Stimulated activated CD4-positive, alpha-beta T cell treated with anti-CD3 and anti-CD28 coated beads, Interleukin-1b, Interleukin-23, amount 100 ng/mL, for 48 hours (primary cell): ENCODE measurements around the gene PRSS53.

Source experiments
- DNase-seq: peaks from one replicate; pipeline ENCODE4 v3.0.0-alpha.2; 2020

Gene PRSS53

DNA sequence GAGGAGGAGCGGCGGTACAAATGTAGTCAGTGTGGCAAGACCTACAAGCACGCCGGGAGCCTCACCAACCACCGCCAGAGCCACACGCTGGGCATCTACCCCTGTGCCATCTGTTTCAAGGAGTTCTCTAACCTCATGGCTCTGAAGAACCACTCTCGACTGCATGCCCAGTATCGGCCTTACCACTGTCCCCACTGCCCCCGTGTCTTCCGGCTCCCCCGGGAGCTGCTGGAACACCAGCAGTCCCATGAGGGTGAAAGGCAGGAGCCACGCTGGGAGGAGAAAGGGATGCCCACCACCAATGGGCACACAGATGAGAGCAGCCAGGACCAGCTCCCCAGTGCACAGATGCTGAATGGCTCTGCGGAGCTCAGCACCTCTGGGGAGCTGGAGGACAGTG is 11.7 kb downstream of the PRSS53 start:
- no peak for DNase-seq

DNA sequence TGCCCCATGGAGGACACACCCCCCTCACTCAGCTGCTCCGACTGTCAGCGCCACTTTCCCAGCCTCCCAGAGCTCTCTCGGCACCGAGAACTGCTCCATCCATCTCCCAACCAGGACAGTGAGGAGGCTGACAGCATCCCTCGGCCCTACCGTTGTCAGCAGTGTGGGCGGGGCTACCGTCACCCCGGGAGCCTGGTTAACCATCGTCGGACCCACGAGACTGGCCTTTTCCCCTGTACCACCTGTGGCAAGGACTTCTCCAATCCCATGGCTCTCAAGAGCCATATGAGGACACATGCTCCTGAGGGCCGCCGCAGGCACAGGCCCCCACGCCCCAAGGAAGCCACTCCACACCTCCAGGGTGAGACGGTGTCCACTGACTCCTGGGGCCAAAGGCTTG is 12.4 kb downstream of the PRSS53 start:
- no peak for DNase-seq

DNA sequence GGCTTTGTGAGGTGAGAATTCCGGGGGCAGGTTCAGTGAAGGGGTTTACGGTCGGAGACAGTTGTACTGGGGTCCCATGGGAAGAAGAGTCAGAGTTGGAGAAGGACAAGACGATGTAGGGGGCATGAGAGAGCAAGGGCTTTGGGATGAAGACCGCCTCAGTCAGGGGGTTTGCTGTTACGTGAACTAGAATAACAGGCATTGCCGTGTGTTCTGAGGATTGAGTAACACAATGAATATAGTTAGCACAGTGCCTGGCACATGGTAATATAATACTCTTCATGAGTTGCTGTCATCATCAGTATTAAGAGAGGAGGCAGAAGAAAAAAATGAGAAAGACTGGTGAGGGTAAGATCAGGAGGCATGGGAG is 13.9 kb downstream of the PRSS53 start:
- no peak for DNase-seq

DNA sequence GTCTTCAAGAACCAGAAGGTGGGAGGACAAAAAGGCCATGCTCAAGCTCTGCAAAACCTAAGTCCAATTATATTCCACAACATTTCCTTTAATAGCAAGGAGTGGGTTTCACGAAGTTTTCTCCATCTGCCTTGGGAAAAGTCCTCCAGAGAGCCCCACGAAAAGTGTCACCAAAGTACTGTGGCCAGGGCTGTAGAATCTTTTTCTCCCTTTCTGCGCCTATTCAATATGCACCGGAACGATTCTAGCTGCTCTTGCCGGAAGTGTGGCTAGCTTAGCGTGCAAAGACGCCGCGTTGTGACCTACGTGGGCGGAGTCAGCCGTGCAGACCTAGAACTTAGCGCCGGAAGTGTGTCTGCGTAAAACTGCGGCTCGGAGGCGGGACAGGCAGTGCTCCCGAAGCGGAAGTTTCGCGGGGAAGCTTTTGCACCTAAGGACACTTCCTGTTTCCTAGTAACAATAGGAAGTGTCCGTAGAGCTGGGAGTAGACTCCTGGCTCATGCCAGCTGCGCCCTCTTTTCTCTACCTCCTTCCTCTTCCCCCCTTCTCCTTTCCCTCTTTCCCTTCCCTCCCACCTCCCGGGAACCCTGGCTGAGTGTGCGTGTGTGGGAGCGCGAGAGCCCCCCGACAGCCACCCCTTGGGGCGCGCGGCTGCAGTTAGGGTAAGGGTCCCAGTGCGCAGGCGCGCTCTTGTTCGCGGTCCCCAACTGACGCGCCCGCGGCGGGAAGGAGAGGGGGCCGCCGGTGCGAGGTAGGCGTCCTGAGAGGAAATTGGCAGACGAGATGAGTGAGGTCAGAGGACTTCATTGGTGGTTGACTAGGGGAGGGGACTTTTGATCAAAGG is 14.6 kb downstream of the PRSS53 start, which contains the start of the genes ZNF646 and ZNF668:
TSS of gene ZNF646 (plus strand) at position 453 of the 844 bp plus-strand sequence. CDS start 1,903 bp downstream, outside the sequence.
TSS of gene ZNF668 (minus strand) at position 271 of the 844 bp plus-strand sequence. CDS start 9,781 bp downstream, outside the sequence.
- peak; percentile 99 for DNase-seq

DNA sequence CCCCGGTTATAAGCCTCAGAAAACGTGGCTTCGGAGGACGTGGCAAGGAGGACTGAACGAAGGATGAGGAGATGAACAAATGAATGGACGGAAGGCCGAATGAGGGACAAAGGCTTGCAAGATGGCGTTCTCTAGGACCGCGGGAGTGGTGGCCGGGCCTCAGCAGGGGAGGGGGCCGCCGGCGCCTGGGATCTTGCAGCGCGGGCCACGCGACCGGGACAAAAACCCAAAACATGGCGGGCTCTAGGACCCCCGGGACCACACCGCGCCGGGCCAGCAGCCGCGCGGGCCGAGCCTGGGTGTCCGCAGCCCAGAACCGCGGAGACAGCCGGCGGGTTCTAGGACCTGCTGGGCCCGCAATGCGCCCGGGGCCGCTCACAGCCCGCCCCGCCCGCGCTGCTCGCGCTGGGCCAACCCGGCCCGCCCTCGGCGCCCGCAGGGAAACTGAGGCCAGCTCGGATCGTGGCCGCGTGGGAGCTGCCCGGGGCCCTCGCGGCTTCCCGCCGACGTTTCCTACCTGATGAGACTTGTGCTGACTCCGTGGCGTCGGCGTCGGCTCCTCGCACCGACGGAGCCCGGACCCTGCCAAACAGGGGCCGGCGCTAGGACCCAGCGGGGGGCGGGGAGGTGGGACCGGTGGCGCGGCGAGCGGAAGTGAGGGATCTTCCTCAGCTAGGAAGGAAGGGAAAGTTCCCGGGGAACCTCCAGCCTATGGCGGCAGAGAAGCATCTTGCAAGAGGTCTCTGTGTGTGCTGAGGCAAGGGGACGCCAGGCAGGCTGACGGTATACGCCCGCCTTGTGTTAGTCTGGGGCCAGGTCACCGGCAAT is 15.4 kb downstream of the PRSS53 start:
- DNase-seq = peak; percentile 89

DNA sequence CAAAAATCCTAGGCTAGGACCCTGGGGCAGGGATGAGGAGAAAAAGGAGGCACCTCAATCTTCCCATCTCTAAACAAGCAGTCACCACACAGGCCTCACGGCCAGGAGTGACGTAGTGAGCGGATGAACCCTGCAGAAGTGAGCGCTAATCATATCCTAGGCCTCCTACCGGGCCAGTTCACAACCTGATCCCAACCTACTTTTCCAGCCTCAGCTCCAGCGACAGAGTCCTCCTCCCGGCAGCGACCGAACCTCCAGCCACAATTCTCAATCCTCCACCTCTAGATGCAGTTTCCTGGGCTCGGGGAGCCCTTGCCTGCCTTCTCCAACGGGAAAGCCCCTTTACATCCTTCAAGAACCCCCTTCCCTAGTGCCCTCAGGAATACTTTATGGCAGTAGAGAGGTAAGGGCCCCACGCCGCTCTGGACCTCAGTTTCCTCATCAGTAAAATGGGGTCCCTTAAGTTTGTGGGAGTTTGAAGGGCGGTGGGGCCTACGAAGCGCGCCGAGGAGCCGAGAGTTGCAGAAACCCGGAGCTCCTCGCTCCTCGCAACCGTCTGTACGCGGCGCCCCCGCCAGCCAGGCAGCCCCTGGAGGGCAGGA is 16.1 kb downstream of the PRSS53 start:
- DNase-seq = peak; percentile 37

DNA sequence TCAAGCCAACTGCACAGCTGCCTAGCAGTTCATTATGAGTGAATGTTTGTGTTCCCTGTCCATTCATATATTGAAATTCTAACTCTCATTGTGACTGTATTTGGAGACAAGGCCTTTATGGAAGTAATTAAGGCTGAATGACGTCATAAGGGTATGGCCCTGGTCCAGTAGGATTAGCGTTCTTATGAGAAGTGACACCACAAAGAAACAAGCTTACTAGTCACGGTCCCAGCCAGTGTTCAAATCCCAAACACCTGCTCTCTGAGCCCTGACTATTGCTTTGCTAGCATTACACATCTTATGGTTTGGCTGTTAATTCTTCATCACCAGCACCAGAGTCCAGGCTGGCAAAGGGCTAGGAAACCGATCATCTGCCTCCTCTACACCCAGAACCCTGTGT is 16.9 kb downstream of the PRSS53 start:
- no peak for DNase-seq

DNA sequence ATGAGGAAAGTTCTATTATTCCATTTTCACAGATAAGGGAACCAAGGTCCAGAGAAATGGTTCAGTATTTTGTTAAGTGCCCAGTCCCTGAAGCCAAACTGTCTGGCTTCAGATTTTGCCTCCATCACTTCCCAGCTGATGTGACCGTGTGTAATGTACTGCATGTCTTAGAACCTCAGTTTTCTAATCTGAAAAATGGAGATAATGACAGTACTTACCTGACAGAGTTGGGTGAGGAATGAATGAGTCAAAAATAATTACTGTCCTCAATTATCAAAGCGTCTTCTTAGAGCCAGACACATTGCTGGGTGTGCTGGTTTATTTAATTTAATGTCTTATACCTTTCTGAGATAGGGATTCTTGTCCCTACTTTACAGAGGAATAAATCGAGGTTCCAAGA is 21.4 kb downstream of the PRSS53 start:
- no peak for DNase-seq

DNA sequence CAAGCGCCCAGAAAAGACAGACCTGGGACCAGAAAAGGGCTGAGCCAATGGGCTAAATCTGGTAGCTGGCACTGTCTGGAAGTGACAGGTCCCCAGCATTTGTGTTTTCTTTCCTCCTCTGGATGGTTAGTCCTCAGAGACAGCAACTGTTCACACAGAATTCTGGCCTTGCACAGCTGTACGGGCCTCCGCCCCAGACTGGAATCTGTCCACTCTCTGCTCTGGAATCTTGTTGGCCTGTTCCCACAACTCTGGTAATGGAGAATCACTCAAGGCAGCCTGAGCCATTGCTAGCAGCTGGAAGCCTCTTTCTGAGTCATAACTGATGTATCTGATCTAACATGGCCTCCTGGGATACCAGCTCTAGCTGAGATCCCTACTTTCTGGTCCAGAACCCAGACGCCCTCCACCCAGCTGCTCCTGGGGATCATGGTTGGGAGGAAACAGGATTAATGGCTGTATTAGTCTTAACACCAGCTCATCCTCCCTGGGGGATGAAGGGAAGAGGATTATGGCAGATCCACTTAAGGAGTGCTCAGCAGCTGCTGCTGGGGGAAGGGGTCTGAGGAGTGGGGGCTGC is 23.8 kb downstream of the PRSS53 start:
- DNase-seq = no peak

DNA sequence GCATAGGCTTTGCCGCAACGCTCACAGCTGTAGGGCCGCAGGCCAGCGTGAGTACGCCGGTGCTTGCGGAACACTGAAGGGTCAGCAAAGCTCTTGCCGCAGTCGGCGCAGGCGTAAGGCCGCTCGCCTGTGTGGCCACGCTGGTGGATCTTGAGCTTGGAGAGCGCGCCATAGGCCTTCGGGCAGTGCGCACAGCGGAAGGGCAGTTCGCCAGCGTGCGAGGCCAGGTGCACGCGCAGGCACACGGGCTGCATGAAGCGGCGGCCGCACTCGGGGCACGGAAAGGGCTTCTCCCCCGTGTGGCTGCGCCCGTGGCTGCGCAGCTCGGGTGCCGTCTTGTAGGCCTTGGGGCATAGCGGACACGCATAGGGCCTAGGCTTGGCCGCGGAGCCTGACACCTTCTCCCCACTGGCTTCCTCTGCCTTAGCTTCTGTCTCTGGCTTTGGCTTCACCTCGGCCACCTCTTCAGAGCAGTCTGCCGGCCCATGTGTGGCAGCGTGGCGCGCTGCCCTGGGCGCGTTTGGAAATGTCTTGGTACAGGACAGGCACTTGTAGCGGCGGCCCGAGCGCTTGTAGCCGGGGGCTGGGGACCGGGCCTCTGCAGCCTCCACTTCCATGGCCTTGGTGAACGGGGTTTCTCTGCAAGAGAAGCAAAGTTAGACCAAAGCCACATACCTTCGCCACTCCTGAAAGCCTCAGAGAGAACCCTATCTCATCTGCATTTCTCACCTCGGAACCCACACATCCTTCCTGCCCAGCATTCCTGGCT is 24.7 kb downstream of the PRSS53 start:
- no peak for DNase-seq

DNA sequence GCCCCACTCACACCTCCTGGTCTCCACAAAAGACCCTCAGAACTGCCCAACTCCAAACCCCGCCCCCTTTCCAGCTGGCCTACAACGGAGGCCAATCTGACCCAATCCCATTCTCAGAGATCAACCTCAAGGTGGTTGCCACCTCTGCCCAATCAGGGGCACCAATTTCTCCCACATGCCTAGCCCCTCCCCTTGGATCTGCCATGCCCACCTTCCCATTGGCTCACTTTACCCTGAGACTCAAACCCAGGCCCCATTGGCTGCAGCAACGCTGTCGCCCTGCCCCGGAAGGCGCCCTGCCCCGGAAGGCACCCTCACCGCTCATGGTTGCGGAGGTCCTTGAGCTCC is 25.3 kb downstream of the PRSS53 start:
- DNase-seq = no peak

DNA sequence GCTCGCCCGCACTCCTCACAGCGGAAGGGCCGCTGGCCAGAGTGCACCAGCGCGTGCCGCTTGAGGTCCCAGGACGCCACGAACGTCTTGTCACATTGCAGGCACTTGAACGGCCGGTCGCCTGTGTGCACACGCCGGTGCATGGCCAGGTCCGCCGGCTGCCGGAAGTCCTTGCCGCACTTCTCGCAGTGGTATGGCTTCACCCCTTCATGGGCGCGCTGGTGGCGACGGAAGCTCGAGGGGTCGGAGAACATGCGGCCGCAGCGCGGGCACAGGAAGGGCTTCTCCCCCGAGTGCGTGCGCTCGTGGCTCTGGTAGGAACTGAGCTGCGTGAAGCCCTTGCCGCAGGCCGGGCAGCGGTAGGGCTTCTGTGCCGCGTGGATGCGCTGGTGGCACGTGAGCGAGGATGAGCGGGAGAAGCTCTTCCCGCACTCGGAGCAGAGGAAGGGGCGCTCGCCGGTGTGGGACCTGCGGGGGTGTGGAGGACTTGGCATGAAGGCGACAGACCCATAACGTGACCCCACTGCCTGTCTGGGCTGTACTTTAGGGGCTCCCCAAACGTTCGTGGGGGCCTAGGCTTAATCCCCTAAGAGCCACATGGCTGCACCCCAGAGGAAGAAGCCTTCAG is 26.8 kb downstream of the PRSS53 start:
- no peak for DNase-seq

DNA sequence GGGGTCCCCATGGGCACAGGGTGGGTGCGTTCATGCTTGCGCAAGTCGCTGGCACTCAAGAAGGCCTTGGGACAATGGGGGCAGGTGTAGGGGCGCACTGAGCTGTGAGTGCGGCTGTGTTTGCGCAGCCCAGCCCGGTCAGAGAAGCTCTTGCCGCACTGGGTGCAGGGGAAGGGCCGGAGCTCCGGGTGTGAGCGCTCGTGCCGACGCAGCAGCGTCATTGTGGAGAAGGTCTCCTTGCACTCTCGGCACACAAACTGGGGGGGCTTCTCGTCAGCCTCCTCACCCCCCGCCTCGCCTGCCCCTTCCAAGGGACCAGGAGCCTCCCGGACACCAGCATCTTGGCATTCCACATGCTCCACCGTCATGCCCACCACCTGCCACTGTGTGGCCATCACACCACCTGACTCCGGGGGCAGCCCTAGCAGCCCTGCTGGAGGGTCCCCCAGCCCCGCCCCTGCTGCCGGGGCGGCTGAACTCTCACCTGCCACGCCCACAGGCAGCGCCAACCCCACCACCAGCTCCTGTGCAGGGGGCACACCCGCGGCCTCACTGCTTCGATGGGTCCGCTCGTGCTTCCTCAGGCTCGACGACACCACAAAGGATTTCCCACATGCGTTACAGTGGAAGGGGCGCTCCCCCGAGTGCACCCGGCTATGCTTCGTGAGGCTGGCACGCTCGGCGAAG is 27.5 kb downstream of the PRSS53 start:
- no peak for DNase-seq

DNA sequence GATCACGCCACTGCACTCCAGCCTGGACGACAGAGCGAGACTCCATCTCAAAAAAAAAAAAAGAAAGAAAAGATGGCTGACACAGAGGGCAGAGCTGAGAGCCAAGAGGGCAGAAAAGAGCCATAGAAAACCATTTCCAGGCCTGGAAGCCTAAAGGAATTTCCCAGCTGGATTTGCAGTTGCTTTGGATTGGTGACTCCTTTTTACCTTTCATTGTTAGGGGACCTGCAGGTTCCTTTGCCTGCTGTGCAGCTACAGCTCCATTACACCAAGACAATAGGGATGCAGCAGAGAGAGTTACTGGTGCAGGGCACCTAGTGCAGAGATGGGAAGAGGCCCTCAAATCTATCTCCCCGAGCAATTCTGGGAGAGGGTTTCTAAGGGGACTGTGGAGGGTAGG is 33.1 kb downstream of the PRSS53 start:
- no peak for DNase-seq

DNA sequence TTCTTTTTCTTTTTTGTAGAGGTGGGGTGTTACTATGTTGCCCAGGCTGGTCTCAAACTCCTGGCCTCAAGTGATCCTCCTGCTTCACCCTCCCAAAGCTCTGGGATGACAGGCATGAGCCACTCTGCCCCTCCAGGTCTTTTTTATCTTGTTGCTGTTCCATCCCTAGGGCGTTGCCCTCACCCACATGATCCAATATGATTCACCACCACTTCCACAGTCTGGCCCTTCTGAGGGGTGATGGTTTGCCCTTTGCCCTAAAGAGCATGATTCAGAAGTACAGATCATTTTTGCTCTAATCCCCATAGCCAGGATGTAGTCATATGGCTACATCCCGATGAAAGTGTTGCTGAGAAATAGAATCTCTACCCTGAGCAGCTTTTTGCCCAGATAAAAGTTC is 36.6 kb downstream of the PRSS53 start:
- DNase-seq = peak; percentile 33

DNA sequence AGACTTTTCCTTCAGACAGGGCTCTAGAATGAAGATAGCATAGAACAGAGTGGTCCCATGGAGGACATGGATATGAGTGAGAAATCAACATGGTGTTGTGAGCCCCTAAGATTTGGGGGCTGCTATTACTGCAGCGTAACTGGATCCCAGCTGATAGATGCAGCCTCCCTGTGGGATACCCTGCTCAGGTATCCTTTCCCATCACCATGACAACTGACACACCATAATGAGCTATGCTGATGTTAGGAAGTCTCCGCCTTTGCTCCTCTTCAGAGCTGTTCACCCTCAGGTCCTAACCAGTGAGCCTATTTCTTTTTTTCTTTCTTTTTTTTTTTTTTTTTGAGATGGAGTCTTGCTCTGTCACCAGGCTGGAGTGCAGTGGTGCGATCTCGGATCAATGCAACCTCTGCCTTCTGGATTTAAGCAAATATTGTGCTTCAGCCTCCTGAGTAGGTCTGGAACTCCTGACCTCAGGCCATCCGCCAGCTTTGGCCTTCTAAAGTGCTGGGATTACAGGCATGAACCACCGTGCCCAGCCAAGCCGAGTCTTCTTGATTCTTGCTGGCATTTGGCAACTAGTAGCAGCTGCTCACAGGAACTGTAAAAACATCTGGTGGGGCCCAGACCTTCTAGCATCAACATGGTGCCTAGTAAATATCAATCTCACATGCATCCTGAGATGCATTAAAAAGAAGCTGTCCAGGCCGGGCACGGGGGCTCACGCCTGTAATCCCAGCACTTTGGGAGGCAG is 38.3 kb downstream of the PRSS53 start:
- no peak for DNase-seq

DNA sequence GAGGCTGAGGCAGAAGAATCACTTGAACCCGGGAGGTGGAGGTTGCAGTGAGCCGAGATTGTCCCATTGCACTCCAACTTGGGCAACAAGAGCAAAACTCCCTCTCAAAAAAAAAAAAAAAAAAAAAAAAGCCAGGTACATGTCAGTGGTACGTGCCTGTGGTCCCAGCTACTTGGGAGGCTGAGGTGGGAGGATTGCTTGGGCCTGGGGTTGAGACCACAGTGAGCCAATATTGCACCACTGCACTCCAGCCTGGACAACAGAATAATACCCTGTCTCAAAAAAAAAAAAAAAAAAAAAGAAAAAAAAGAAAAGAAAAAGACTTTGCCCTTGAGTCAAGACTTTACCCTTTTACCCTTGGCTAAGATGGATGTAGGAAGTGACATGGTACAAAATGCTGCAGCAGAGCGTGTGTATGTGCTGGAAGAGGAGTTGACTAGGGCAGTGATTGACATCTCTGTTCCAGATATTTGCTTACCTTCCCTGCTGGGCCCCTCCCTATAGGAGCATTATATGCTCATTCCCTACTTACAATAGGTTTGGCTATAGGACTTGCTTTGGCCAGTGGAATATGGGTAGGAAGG is 44.8 kb downstream of the PRSS53 start:
- DNase-seq = no peak

DNA sequence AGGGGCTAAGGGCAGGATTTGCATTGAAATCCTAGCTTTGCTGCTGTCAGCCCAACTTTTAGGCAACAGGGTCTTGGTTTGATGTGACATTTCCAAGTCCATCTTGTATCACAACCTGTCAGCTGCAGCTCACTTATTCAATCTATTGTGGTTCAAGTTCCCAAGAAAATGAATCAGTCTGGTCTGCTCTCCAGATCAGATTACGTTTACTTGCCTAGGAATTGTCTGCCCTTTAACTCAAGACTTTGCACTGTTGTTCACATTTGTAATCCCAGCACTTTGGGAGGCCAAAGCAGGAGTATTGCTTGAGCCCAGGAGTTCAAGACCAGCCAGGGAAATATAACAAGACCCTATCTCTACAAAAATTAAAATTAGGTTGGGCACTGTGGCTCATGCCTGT is 45.4 kb downstream of the PRSS53 start:
- DNase-seq = no peak

DNA sequence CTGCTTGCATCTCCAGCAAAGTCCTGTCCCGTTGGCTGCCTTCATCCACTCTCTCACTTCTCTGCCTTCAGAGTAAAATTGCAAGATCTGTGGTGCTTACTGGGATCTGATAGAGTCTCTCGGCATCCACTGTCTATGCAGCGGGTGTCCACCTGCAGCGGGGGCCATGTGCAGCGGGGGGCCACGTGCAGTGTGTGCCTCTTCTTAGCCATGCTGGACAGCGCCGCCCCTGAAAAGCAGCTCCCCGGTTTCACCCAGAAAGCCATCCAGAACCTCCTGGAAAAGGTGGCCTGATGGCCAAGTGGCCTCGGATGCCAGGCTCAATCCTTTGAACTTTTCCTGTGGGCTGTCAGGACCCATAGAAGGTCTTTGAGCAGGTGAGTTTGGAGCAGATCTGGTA is 45.9 kb downstream of the PRSS53 start:
- DNase-seq = no peak

DNA sequence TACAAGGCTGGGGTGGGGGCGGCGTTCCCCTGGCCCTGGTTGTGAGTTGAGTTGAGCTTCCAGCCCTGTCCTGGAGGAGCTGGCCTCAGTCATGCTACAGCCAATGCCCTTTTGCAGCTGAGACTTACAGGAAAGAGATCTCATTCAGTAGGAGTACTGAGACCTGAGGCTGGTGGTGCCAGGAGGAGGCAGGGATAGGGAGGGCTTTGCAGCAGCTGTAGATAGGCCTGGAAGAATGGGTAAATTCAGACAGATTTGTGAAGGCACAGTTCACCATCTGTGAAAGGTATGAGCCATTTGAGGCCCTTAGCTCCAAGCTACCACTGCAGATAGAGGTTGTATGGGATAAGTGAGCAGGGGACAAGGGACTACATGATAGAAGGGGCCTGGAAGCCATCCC is 49.8 kb downstream of the PRSS53 start:
- no peak for DNase-seq
